GM23248 (cell line): ENCODE data around the gene TGFB1. TPM values are rescaled to one million over a fixed set of nuclear protein-coding genes. Genes with fewer than 3 reads are reported as not detected.

Source experiments
- DNase-seq: peaks from one replicate; pipeline ENCODE4 v3.0.0-alpha.2; 2015
- H2AFZ ChIP-seq: fragments of 200-600 bp; sonication (generic); 2 replicates; pipeline ENCODE4 v1.6.1; 2016; ENCODE audit warnings: antibody characterized with exemption
- H3F3A ChIP-seq: fragments of 200-600 bp; sonication (generic); 2 replicates; pipeline ENCODE4 v1.6.1; 2016; ENCODE audit warnings: mild to moderate bottlenecking, antibody characterized with exemption, mixed run types; ENCODE audit not compliant: insufficient read depth
- H3K27ac ChIP-seq: fragments of 200-600 bp; sonication (generic); 2 replicates; pipeline ENCODE4 v1.5.1; 2016; ENCODE audit warnings: mild to moderate bottlenecking
- H3K27me3 ChIP-seq: fragments of 200-600 bp; sonication (generic); replicated peaks from 2 replicates; pipeline ENCODE4 v1.6.1; 2016; ENCODE audit warnings: mild to moderate bottlenecking; ENCODE audit not compliant: insufficient read depth
- H3K36me3 ChIP-seq: fragments of 200-600 bp; sonication (generic); 2 replicates; pipeline ENCODE4 v1.6.1; 2016; ENCODE audit warnings: low read depth, mild to moderate bottlenecking
- H3K4me1 ChIP-seq: fragments of 200-600 bp; sonication (generic); 2 replicates; pipeline ENCODE4 v1.6.1; 2016; ENCODE audit warnings: mild to moderate bottlenecking; ENCODE audit not compliant: insufficient read depth
- H3K4me2 ChIP-seq: fragments of 200-600 bp; sonication (generic); one replicate; pipeline ENCODE4 v1.6.1; 2016; ENCODE audit warnings: mild to moderate bottlenecking; ENCODE audit not compliant: unreplicated experiment
- H3K4me3 ChIP-seq: fragments of 200-600 bp; sonication (generic); 2 replicates; pipeline ENCODE4 v1.5.1; 2016; ENCODE audit warnings: mild to moderate bottlenecking
- H3K79me2 ChIP-seq: fragments of 200-600 bp; sonication (generic); 2 replicates; pipeline ENCODE4 v1.6.1; 2016; ENCODE audit warnings: mild to moderate bottlenecking; ENCODE audit not compliant: insufficient read depth
- H3K9ac ChIP-seq: fragments of 200-600 bp; sonication (generic); 2 replicates; pipeline ENCODE4 v1.6.1; 2016; ENCODE audit warnings: mild to moderate bottlenecking
- H3K9me2 ChIP-seq: fragments of 200-600 bp; sonication (generic); 2 replicates; pipeline ENCODE4 v1.6.1; 2016; ENCODE audit warnings: mixed run types, mild to moderate bottlenecking, moderate library complexity; ENCODE audit not compliant: insufficient read depth
- H3K9me3 ChIP-seq: fragments of 200-600 bp; sonication (generic); one replicate; pipeline ENCODE4 v1.6.1; 2017; ENCODE audit warnings: low read depth
- H4K20me1 ChIP-seq: fragments of 200-600 bp; sonication (generic); 2 replicates; pipeline ENCODE4 v1.6.0; 2016; ENCODE audit not compliant: insufficient read depth
- EZH2 ChIP-seq: fragments of 200-600 bp; sonication (generic); IDR thresholded peaks from 2 replicates; pipeline ENCODE4 v1.6.1; 2018; ENCODE audit warnings: antibody characterized with exemption, mild to moderate bottlenecking; ENCODE audit not compliant: insufficient read depth, poor library complexity, severe bottlenecking
- EZH2phosphoT487 ChIP-seq: fragments of 200-600 bp; sonication (generic); IDR thresholded peaks from 2 replicates; pipeline ENCODE4 v1.6.1; 2018; ENCODE audit warnings: antibody characterized with exemption, moderate library complexity, mild to moderate bottlenecking, low read depth; ENCODE audit not compliant: insufficient read depth
- WGBS, 2 experiments: methylation state at CpG; one replicate each; pipeline ENCODE4 v1.1.6; 2015 to 2017; ENCODE audit warnings: low lambda C conversion rate in 2 of 2, low coverage in 1 of 2; ENCODE audit errors: missing lambda C conversion rate in 2 of 2; 5-methylcytosine and 5-hydroxymethylcytosine counted together
- in situ Hi-C: fragments of 300-500 bp; cut with MboI; formaldehyde crosslinking; loops from 2 replicates; pipeline ENCODE4 v1.15.0; 2020
- polyA plus RNA-seq: library from polyadenylated mRNA; unstranded; fragments of >200 nt; fragmentation: Nextera tagmentation; extraction: Ambion mirVana; gene quantifications from 2 replicates; pipeline ENCODE4 v1.2.1, GENCODE V29; 2016
- total RNA-seq: library from RNA; depleted of rRNA; stranded (reverse); fragments of >200 nt; shearing (Covaris generic); gene quantifications from 2 replicates; pipeline ENCODE4 v1.2.3, GENCODE V29; 2014

TGFB1 gene
- total and polyA plus RNA-seq, 2 experiments from 2014 or later: 12.4 to 21.4 TPM

GRCh38 chr19:41334793-41335192 is 18.9 kb downstream of the TGFB1 start:
- Histone ChIP-seq H3K79me2 (peaks cover 71% of the 10 kb centered on the region), H3F3A (peaks cover 15% of the 10 kb centered on the region), H3K9me2 (no peaks in the 10 kb centered on the region), H4K20me1 (no peaks in the 10 kb centered on the region), H3K36me3 (peaks cover 42% of the 10 kb centered on the region; the same call in 1 of the 2 replicates), H3K27ac (no peak overlapping the region), H3K9me3 (no peaks in the 10 kb centered on the region), H3K27me3 (no peaks in the 10 kb centered on the region), H3K9ac (no peak overlapping the region), H2AFZ (no peak overlapping the region), H3K4me1 (no peaks in the 10 kb centered on the region), H3K4me3 (no peak overlapping the region), H3K4me2 (no peak overlapping the region)
- TF ChIP-seq EZH2 (no peak), EZH2phosphoT487 (no peak)
- no peak for DNase-seq
- 98 to 100% methylated on average over 5 of the region's 5 CpGs for WGBS, 2 experiments
- in situ Hi-C loops: no loop called here

- Histone ChIP-seq H3K4me3 (no peak overlapping the region), H3K9ac (no peak overlapping the region), H3K9me2 (no peaks in the 10 kb centered on the region), H3F3A (peaks cover 15% of the 10 kb centered on the region), H3K4me1 (no peaks in the 10 kb centered on the region), H3K79me2 (peaks cover 53% of the 10 kb centered on the region), H4K20me1 (no peaks in the 10 kb centered on the region), H3K4me2 (no peak overlapping the region), H3K27me3 (no peaks in the 10 kb centered on the region), H3K36me3 (peaks cover 28% of the 10 kb centered on the region; the same call in 1 of the 2 replicates), H2AFZ (no peak overlapping the region), H3K27ac (no peak overlapping the region), H3K9me3 (no peaks in the 10 kb centered on the region)
- in situ Hi-C loops: no loop called here
- WGBS, 2 experiments: 93 to 99% methylated on average over 5 of the region's 5 CpGs
- no peak for DNase-seq
- TF ChIP-seq EZH2phosphoT487: no peak
Measured at GRCh38 chr19:41332468-41332867, 21.3 kb downstream of the TGFB1 start.

GRCh38 chr19:41332000-41332399 is 21.7 kb downstream of the TGFB1 start:
- H3K27me3 ChIP-seq: no peaks in the 10 kb centered on the region
- H3K36me3 ChIP-seq: peaks cover 24% of the 10 kb centered on the region; the same call in 1 of the 2 replicates
- no peaks in the 10 kb centered on the region for H3K9me2 ChIP-seq
- TF ChIP-seq EZH2phosphoT487 (no peak), EZH2 (no peak)
- H3K4me2 ChIP-seq: no peak overlapping the region
- H3K9me3 ChIP-seq: no peaks in the 10 kb centered on the region
- DNase-seq: no peak
- H2AFZ ChIP-seq: no peak overlapping the region
- peaks cover 52% of the 10 kb centered on the region for H3K79me2 ChIP-seq
- no peaks in the 10 kb centered on the region for H4K20me1 ChIP-seq
- peaks cover 19% of the 10 kb centered on the region for H3F3A ChIP-seq
- H3K4me1 ChIP-seq: peaks cover 2% of the 10 kb centered on the region; the same call in 1 of the 2 replicates
- no peak overlapping the region for H3K4me3 ChIP-seq
- WGBS, 2 experiments: 91 to 95% methylated on average over 14 to 16 of the region's 16 CpGs
- H3K27ac ChIP-seq: no peak overlapping the region
- no peak overlapping the region for H3K9ac ChIP-seq
- in situ Hi-C loops: no loop called here

GRCh38 chr19:41330946-41331678 is 22.6 kb downstream of the TGFB1 start:
- H3K79me2 ChIP-seq: peaks cover 53% of the 10 kb centered on the region
- H3K9me3 ChIP-seq: no peaks in the 10 kb centered on the region
- H3K4me2 ChIP-seq: no peak overlapping the region
- H4K20me1 ChIP-seq: no peaks in the 10 kb centered on the region
- H3K27ac ChIP-seq: no peak overlapping the region
- whole genome bisulfite sequencing, 2 experiments: 84 to 89% methylated on average over 36 to 41 of the region's 47 CpGs
- TF ChIP-seq EZH2: no peak
- TF ChIP-seq EZH2phosphoT487: no peak
- in situ Hi-C loops: no loop called here
- H3F3A ChIP-seq: peaks cover 28% of the 10 kb centered on the region
- no peaks in the 10 kb centered on the region for H3K27me3 ChIP-seq
- H3K4me3 ChIP-seq: no peak overlapping the region
- H3K4me1 ChIP-seq: peaks cover 9% of the 10 kb centered on the region
- DNase-seq: no peak
- H3K9ac ChIP-seq: no peak overlapping the region
- no peak overlapping the region for H2AFZ ChIP-seq
- peaks cover 24% of the 10 kb centered on the region; the same call in 1 of the 2 replicates for H3K36me3 ChIP-seq
- no peaks in the 10 kb centered on the region for H3K9me2 ChIP-seq
